H1 (cell line): ENCODE data around the gene ABCB11. TPM values are rescaled to one million over a fixed set of nuclear protein-coding genes. Genes with fewer than 3 reads are reported as not detected.

ENCODE experiments used
- CTCF ChIA-PET: fragments of 300-600 bp; sonication (Branson Sonifier 250); formaldehyde crosslinking; loops from one replicate; lab custom pipeline; 2021; ENCODE audit not compliant: partially characterized antibody; lab: Charles Lee
- POLR2A ChIA-PET: fragments of 300-600 bp; sonication (Branson Sonifier 250); formaldehyde crosslinking; loops from one replicate; lab custom pipeline; 2021; ENCODE audit warnings: inconsistent platforms; ENCODE audit not compliant: partially characterized antibody; lab: Charles Lee
- DNase-seq, 2 experiments: peaks; one replicate each; pipeline versions ENCODE4 v3.0.0 to v3.0.0-alpha.2; 2010 to 2022; ENCODE audit warnings: low spot score in 2 of 2, low read depth in 1 of 2, mixed read lengths in 1 of 2
- FAIRE-seq: peaks from 2 replicates; lab custom pipeline; 2011; peaks lifted over from hg19 to GRCh38; lab: Jason Lieb, UNC
- H2AFZ ChIP-seq: 2 replicates; pipeline ENCODE4 v1.8.1; 2012; ENCODE audit warnings: low read length, inconsistent platforms
- H2AK5ac ChIP-seq: 2 replicates; pipeline ENCODE4 v1.6.1; 2013; ENCODE audit warnings: low read depth, low read length
- H2BK120ac ChIP-seq: replicated peaks from 2 replicates; pipeline ENCODE3; 2013; ENCODE audit warnings: low read depth, low read length, inconsistent platforms
- H2BK12ac ChIP-seq: 2 replicates; pipeline ENCODE4 v1.6.1; 2013; ENCODE audit warnings: low read depth, low read length
- H2BK15ac ChIP-seq: 2 replicates; pipeline ENCODE4 v1.6.1; 2013; ENCODE audit warnings: low read length
- H2BK20ac ChIP-seq: 2 replicates; pipeline ENCODE4 v1.6.1; 2013; ENCODE audit warnings: low read length
- H2BK5ac ChIP-seq: 2 replicates; pipeline ENCODE4 v1.6.1; 2013; ENCODE audit warnings: low read depth, low read length
- H3K14ac ChIP-seq: 2 replicates; pipeline ENCODE4 v1.6.1; 2013; ENCODE audit warnings: inconsistent platforms; ENCODE audit not compliant: insufficient read length
- H3K18ac ChIP-seq: 2 replicates; pipeline ENCODE4 v1.6.1; 2013; ENCODE audit warnings: low read length; ENCODE audit errors: extremely low read depth
- H3K23ac ChIP-seq: 2 replicates; pipeline ENCODE4 v1.6.1; 2013; ENCODE audit warnings: inconsistent platforms; ENCODE audit not compliant: insufficient read length
- H3K23me2 ChIP-seq: 2 replicates; pipeline ENCODE4 v1.6.1; 2013; ENCODE audit warnings: low read depth, low read length
- H3K27ac ChIP-seq: 2 replicates; pipeline ENCODE4 v1.6.1; 2011; ENCODE audit warnings: low read depth, low read length, inconsistent platforms
- H3K27me3 ChIP-seq, 4 experiments: replicated peaks in 1 of 4; 1 replicate in 1 of 4; 2 replicates in 3 of 4; pipeline versions ENCODE4 v1.6.1 to v1.8.1; 2011 to 2013; ENCODE audit warnings: low read length in 3 of 4, mild to moderate bottlenecking in 3 of 4, inconsistent platforms in 2 of 4, mixed read lengths in 2 of 4, moderate library complexity in 1 of 4; ENCODE audit not compliant: control insufficient read depth in 3 of 4, insufficient read depth in 3 of 4; ENCODE audit errors: extremely low read depth in 1 of 4
- H3K36me3 ChIP-seq, 4 experiments: 2 replicates each; pipeline versions ENCODE4 v1.6.1 to v1.8.1; 2011 to 2013; ENCODE audit warnings: mild to moderate bottlenecking in 4 of 4, low read length in 3 of 4, moderate library complexity in 2 of 4, control low read depth in 1 of 4, inconsistent platforms in 1 of 4; ENCODE audit not compliant: insufficient read depth in 4 of 4, control insufficient read depth in 2 of 4
- H3K4ac ChIP-seq: replicated peaks from 2 replicates; pipeline ENCODE3; 2013; ENCODE audit warnings: low read length, low read depth, mixed read lengths, inconsistent platforms; ENCODE audit not compliant: insufficient read length
- H3K4me1 ChIP-seq, 4 experiments: replicated peaks in 1 of 4; 1 replicate in 1 of 4; 2 replicates in 3 of 4; pipeline versions ENCODE4 v1.6.1 to v1.8.1; 2011 to 2013; ENCODE audit warnings: low read length in 3 of 4, inconsistent platforms in 2 of 4, mixed read lengths in 1 of 4; ENCODE audit not compliant: insufficient read depth in 4 of 4, control insufficient read depth in 3 of 4
- H3K4me2 ChIP-seq, 2 experiments: 2 replicates each; pipeline versions ENCODE4 v1.6.1 to v1.8.1; 2011 to 2013; ENCODE audit warnings: low read depth in 2 of 2, low read length in 2 of 2, control low read depth in 1 of 2, inconsistent platforms in 1 of 2, mild to moderate bottlenecking in 1 of 2; ENCODE audit not compliant: insufficient read depth in 1 of 2
- H3K4me3 ChIP-seq, 4 experiments: fragments of 200-600, 300-600 bp in 1 of 4; sonication (generic), shearing (Covaris generic), sonication (Bioruptor Twin) in 1 of 4; 2 replicates each; pipeline versions ENCODE4 v1.5.1 to v1.8.1; 2011 to 2016; ENCODE audit warnings: low read length in 4 of 4, low read depth in 3 of 4, control low read depth in 2 of 4, inconsistent platforms in 2 of 4, mild to moderate bottlenecking in 2 of 4, mixed read lengths in 1 of 4, moderate library complexity in 1 of 4; ENCODE audit not compliant: insufficient read depth in 2 of 4; ENCODE audit errors: extremely low read depth in 1 of 4
- H3K56ac ChIP-seq: replicated peaks from 2 replicates; pipeline ENCODE3; 2013; ENCODE audit warnings: low read depth, mild to moderate bottlenecking, mixed read lengths, low read length, inconsistent platforms; ENCODE audit not compliant: insufficient read length
- H3K79me1 ChIP-seq: 2 replicates; pipeline ENCODE4 v1.6.1; 2013; ENCODE audit warnings: low read depth, low read length, control low read depth
- H3K79me2 ChIP-seq, 2 experiments: 2 replicates each; pipeline versions ENCODE4 v1.6.1 to v1.8.1; 2012 to 2013; ENCODE audit warnings: low read length in 2 of 2, mild to moderate bottlenecking in 2 of 2, inconsistent platforms in 1 of 2; ENCODE audit not compliant: insufficient read depth in 2 of 2, control insufficient read depth in 1 of 2
- H3K9ac ChIP-seq, 4 experiments: replicated peaks in 1 of 4; 1 replicate in 1 of 4; 2 replicates in 3 of 4; pipeline versions ENCODE4 v1.6.1 to v1.8.1; 2011 to 2013; ENCODE audit warnings: low read depth in 3 of 4, low read length in 3 of 4, control low read depth in 2 of 4, mild to moderate bottlenecking in 2 of 4, moderate library complexity in 2 of 4, inconsistent platforms in 1 of 4; ENCODE audit errors: extremely low read depth in 1 of 4
- H3K9me3 ChIP-seq, 2 experiments: 2 replicates each; pipeline versions ENCODE4 v1.6.1 to v1.8.1; 2012 to 2013; ENCODE audit warnings: mild to moderate bottlenecking in 2 of 2, moderate library complexity in 2 of 2, control low read depth in 1 of 2, inconsistent platforms in 1 of 2, low read depth in 1 of 2, low read length in 1 of 2, mixed read lengths in 1 of 2; ENCODE audit not compliant: insufficient read depth in 2 of 2
- H4K20me1 ChIP-seq, 2 experiments: replicated peaks in 1 of 2; 2 replicates each; pipeline versions ENCODE3 to v1.8.1; 2011 to 2013; ENCODE audit warnings: inconsistent platforms in 2 of 2, low read length in 2 of 2, mild to moderate bottlenecking in 1 of 2; ENCODE audit not compliant: insufficient read depth in 2 of 2, control insufficient read depth in 1 of 2
- H4K5ac ChIP-seq: 2 replicates; pipeline ENCODE4 v1.6.1; 2013; ENCODE audit warnings: low read length, low read depth, mixed read lengths, inconsistent platforms; ENCODE audit not compliant: insufficient read length
- H4K8ac ChIP-seq: 2 replicates; pipeline ENCODE4 v1.8.0; 2013; ENCODE audit warnings: mild to moderate bottlenecking, moderate library complexity, low read length, inconsistent platforms; ENCODE audit not compliant: insufficient read depth; ENCODE audit errors: extremely low read depth
- H4K91ac ChIP-seq: replicated peaks from 2 replicates; pipeline ENCODE3; 2013; ENCODE audit warnings: low read length, mixed read lengths, inconsistent platforms; ENCODE audit not compliant: insufficient read length
- WGBS, 2 experiments: shearing (Covaris generic) in 1 of 2; methylation state at CpG; one replicate each; pipeline versions ENCODE4 v1.1.6 to v1.1.7; 2013 to 2015; ENCODE audit warnings: low lambda C conversion rate in 2 of 2, mixed read lengths in 2 of 2, inconsistent platforms in 1 of 2, low coverage in 1 of 2, missing lambda C conversion rate in 1 of 2; ENCODE audit not compliant: insufficient replicate concordance in 2 of 2, insufficient coverage in 1 of 2, insufficient read length in 1 of 2; ENCODE audit errors: extremely low coverage in 1 of 2, missing lambda C conversion rate in 1 of 2; 5-methylcytosine and 5-hydroxymethylcytosine counted together
- polyA plus RNA-seq, 7 experiments: library from polyadenylated mRNA; depleted of rRNA in 3 of 7; stranded (reverse) in 5 of 7; unstranded in 2 of 7; fragments of >200 nt in 5 of 7; fragments of 200-250 nt in 2 of 7; gene quantifications; 1 replicate in 5 of 7; 2 replicates in 1 of 7; 4 replicates in 1 of 7; pipeline versions ENCODE4 v1.2.1 to v1.2.3, GENCODE V29; 2011 to 2013; ENCODE audit warnings: missing spikeins in 2 of 7, mixed read lengths in 2 of 7
- total RNA-seq: library from RNA; stranded (reverse); fragmentation: NEBNext Ultra II Directional; extraction: Animal tissue kit (Norgen Biotek cat#: 25700); gene quantifications from 2 replicates; pipeline ENCODE4 v1.2.1, GENCODE V29; 2021

Gene ABCB11
- total and polyA plus RNA-seq, 2 of the 8 experiments (the other 6 are each of a cell fraction or from before 2014, with no cell fraction given): not detected

GRCh38 chr2:168949324-168949723, 81.8 kb downstream of the ABCB11 start:
- H3K4me2 ChIP-seq: no peak overlapping the region
- H4K5ac ChIP-seq: no peak overlapping the region
- H3K9ac ChIP-seq: no peak overlapping the region
- H3K23ac ChIP-seq: no peak overlapping the region
- H3K4me3 ChIP-seq: no peak overlapping the region
- H3K56ac ChIP-seq: no peak overlapping the region
- H2AK5ac ChIP-seq: no peak overlapping the region
- H4K8ac ChIP-seq: no peak overlapping the region
- no peak overlapping the region for H3K14ac ChIP-seq
- no peak overlapping the region for H2BK120ac ChIP-seq
- no peak overlapping the region for H2AFZ ChIP-seq
- no peak overlapping the region for H3K4ac ChIP-seq
- H3K27me3 ChIP-seq: no peaks in the 10 kb centered on the region
- no peak overlapping the region for H3K18ac ChIP-seq
- no peaks in the 10 kb centered on the region for H4K20me1 ChIP-seq
- CTCF ChIA-PET: interaction anchor here (1.0 to 4.8 kb wide), 15 partner anchors 9 to 625 kb away, joined by 3 to 48 read pairs (median 4); no protein-coding TSS in a partner anchor
- DNase-seq (no peak), FAIRE-seq (no peak)
- no peak overlapping the region for H2BK12ac ChIP-seq
- POLR2A ChIA-PET: no interaction called here
- no peak overlapping the region for H2BK15ac ChIP-seq
- 94% methylated on average over 1 of the region's 1 CpG; no CpG with 5 or more reads in 1 of the 2 experiments for WGBS, 2 experiments
- H3K23me2 ChIP-seq: no peaks in the 10 kb centered on the region
- no peaks in the 10 kb centered on the region for H3K79me2 ChIP-seq
- H3K36me3 ChIP-seq: no peaks in the 10 kb centered on the region
- no peak overlapping the region for H3K27ac ChIP-seq
- H2BK20ac ChIP-seq: no peak overlapping the region
- no peaks in the 10 kb centered on the region for H3K79me1 ChIP-seq
- no peak overlapping the region for H2BK5ac ChIP-seq
- H3K4me1 ChIP-seq: no peaks in the 10 kb centered on the region
- no peak overlapping the region for H4K91ac ChIP-seq
- H3K9me3 ChIP-seq: no peaks in the 10 kb centered on the region
